ENCODE results near the gene SPTBN1.

Gene SPTBN1

DNA sequence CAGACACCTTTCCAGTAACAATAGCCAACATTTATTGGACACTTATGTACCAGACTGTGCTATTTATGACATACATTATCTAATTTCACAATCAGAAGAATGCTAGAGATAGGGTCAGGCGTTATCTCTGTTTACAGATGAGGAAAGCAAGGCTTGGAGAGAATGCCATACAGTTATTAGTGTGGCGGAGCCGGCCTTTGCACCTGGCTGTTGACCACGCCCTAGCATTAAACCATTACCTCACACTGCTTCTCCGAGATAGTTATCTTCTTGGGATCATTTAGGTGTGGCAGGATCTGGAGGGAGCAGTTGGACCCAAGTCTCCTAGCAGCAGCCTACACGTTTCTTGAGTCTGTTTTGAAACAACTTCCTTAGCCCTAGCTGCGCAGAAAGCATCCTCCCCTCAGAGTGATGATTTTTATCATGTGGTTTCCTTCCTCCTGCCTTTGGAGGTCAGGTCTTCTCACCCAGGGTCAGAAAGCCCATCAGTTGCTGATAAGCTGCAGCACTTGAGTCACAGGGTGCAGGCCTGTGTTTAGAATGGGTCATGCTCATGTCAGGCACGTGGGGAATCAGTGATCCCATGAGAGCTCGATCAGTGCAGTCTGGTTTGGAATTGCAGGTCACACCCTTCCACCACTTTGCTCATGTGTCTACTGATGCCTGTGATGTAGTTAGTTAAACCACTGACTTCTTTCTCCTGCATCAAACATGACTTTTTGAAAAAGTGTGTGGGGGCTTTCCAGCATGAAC, 118.2 kb downstream of the SPTBN1 start:
- Histone ChIP-seq H3K27ac (ENCODE audit: poor library complexity, severe bottlenecking) (peak overlapping the region; percentile 100), H3K4me1 (ENCODE audit: insufficient read depth, poor library complexity, severe bottlenecking) (peaks cover 93% of the 10 kb centered on the region), H3K27me3 (ENCODE audit: insufficient read depth, poor library complexity, severe bottlenecking) (no peaks in the 10 kb centered on the region), H3K4me3 (ENCODE audit: severe bottlenecking) (no peak overlapping the region), H3K36me3 (ENCODE audit: low read depth) (peaks cover 12% of the 10 kb centered on the region), H3K9me3 (ENCODE audit: severe bottlenecking) (no peaks in the 10 kb centered on the region)
- ATAC-seq (ENCODE audit: low read depth), result no peak
- TF ChIP-seq, protein P1, sequence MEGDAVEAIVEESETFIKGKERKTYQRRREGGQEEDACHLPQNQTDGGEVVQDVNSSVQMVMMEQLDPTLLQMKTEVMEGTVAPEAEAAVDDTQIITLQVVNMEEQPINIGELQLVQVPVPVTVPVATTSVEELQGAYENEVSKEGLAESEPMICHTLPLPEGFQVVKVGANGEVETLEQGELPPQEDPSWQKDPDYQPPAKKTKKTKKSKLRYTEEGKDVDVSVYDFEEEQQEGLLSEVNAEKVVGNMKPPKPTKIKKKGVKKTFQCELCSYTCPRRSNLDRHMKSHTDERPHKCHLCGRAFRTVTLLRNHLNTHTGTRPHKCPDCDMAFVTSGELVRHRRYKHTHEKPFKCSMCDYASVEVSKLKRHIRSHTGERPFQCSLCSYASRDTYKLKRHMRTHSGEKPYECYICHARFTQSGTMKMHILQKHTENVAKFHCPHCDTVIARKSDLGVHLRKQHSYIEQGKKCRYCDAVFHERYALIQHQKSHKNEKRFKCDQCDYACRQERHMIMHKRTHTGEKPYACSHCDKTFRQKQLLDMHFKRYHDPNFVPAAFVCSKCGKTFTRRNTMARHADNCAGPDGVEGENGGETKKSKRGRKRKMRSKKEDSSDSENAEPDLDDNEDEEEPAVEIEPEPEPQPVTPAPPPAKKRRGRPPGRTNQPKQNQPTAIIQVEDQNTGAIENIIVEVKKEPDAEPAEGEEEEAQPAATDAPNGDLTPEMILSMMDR (IDR thresholded peaks at IDR 0.05; ENCODE audit: poor library complexity, severe bottlenecking), result no peak
- DNase-seq (ENCODE audit: low spot score), result no peak

DNA sequence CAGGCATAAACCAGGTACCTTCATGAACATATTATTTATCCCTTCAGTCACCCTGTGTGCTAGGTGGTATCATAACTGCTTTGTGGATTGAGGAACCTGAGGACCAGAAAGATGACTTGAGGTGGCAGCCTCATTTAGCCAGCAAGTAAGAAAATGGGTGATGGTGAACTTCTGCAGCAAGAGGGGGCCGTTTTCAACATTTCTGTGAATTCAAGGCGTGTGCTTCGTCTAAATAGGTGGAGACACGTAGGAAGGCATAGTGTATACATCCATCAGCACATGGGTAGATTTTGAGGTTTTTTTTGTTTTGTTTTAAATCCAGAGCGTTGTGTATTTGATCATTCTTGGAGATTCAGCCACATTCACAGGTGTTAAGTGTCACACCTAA, 118.7 kb downstream of the SPTBN1 start:
- DNase-seq (ENCODE audit: low spot score), result no peak
- TF ChIP-seq, protein P1 (IDR thresholded peaks at IDR 0.05; ENCODE audit: poor library complexity, severe bottlenecking), result no peak
- ATAC-seq (ENCODE audit: low read depth), result no peak
- no peak overlapping the region for H3K4me3 ChIP-seq (ENCODE audit: severe bottlenecking)
- no peaks in the 10 kb centered on the region for H3K27me3 ChIP-seq (ENCODE audit: insufficient read depth, poor library complexity, severe bottlenecking)
- peak overlapping the region; percentile 100 for H3K27ac ChIP-seq (ENCODE audit: poor library complexity, severe bottlenecking)
- peaks cover 12% of the 10 kb centered on the region for H3K36me3 ChIP-seq (ENCODE audit: low read depth)
- H3K4me1 ChIP-seq (ENCODE audit: insufficient read depth, poor library complexity, severe bottlenecking), result peaks cover 93% of the 10 kb centered on the region
- H3K9me3 ChIP-seq (ENCODE audit: severe bottlenecking), result no peaks in the 10 kb centered on the region

DNA sequence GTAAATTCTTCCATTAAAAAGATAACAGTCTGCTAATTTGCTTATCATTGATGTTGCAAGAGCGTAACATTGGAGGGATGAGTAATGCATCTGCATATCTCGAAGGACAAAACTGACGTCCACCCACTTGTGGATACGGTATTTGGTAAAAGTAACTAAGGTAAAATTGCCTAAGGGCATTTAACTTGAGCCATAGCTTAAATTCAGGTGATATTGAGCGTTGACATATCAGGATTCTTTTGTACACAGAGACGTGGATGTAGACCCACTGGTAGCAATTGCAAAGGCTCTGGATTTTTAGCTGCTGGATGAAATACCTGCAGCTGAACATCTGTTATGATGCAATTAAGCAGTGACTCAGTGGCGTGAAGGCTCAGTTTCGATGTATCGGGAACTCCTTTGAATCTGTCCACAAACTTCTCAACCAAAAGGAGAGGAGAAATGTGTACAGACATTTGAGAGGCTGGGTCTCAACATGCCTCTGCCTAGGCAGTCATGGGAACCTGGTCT, 119.3 kb downstream of the SPTBN1 start:
- Histone ChIP-seq H3K4me1 (ENCODE audit: insufficient read depth, poor library complexity, severe bottlenecking) (peaks cover 88% of the 10 kb centered on the region), H3K27ac (ENCODE audit: poor library complexity, severe bottlenecking) (peak overlapping the region; percentile 100), H3K27me3 (ENCODE audit: insufficient read depth, poor library complexity, severe bottlenecking) (no peaks in the 10 kb centered on the region), H3K9me3 (ENCODE audit: severe bottlenecking) (no peaks in the 10 kb centered on the region), H3K36me3 (ENCODE audit: low read depth) (peaks cover 12% of the 10 kb centered on the region), H3K4me3 (ENCODE audit: severe bottlenecking) (no peak overlapping the region)
- DNase-seq (ENCODE audit: low spot score), result peak; percentile 76
- ATAC-seq (ENCODE audit: low read depth), result peak; percentile 53
- TF ChIP-seq, protein P1 (IDR thresholded peaks at IDR 0.05; ENCODE audit: poor library complexity, severe bottlenecking), result no peak

DNA sequence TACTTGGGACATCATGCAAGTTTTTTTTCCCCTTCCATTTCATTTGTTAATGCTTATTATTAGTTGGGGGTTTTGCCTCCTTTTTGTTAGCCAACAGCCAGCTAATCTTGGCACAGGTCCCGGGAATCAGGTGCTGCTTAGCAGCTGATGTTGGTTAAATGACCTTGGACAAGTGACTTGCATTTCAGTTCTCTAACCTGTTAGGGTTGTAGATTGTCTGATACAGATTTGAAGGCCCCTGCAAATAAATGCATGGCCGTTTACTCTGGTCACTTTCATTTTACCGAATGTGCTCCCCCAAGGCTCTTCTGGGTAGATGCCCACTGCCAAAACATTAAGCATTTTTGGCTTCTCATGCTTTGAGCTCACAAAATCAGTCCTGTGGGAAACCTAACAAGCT, 120.9 kb downstream of the SPTBN1 start:
- DNase-seq (ENCODE audit: low spot score), result no peak
- H3K4me3 ChIP-seq (ENCODE audit: severe bottlenecking), result no peak overlapping the region
- peak overlapping the region; percentile 100 for H3K27ac ChIP-seq (ENCODE audit: poor library complexity, severe bottlenecking)
- H3K9me3 ChIP-seq (ENCODE audit: severe bottlenecking), result no peaks in the 10 kb centered on the region
- H3K4me1 ChIP-seq (ENCODE audit: insufficient read depth, poor library complexity, severe bottlenecking), result peaks cover 74% of the 10 kb centered on the region
- no peaks in the 10 kb centered on the region for H3K27me3 ChIP-seq (ENCODE audit: insufficient read depth, poor library complexity, severe bottlenecking)
- H3K36me3 ChIP-seq (ENCODE audit: low read depth), result peaks cover 12% of the 10 kb centered on the region
- ATAC-seq (ENCODE audit: low read depth), result no peak
- TF ChIP-seq, protein P1 (IDR thresholded peaks at IDR 0.05; ENCODE audit: poor library complexity, severe bottlenecking), result no peak

All from RWPE2 (cell line).